ENCODE results near the gene SERINC5.

DNA sequence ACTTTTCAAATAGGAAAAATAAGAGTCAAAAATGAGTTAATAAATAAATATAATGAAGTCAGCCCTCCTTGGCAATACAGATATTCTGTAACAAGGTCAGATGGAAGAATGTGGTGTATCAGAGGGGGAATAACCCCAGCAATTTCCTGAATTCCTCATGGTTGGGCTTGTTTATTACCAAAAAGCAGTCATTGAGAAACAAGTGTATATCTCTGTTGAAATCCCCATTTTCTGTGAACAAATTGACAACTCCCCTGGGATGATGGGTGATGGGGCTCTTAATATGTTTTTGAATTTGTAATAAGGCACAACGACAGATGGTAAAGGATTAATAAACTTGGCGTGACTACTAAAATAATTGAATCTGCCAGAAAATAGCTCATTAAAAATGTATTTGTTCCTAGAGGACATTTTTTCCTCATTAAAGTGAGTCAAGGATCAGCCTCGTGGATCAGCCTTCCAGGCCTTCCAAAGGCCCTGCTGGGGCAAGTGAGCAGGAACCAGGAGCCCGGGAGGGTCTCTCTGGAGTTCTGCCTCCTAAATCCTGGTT lies 186.5 kb downstream of the SERINC5 start:
- no peak for TF ChIP-seq EZH2 (IDR thresholded peaks at IDR 0.05; ENCODE audit: borderline replicate concordance, low read depth, low read length, severe bottlenecking)
- TF ChIP-seq POLR2A (IDR thresholded peaks at IDR 0.05; ENCODE audit: low read depth, low read length), result no peak
- TF ChIP-seq, protein P1, sequence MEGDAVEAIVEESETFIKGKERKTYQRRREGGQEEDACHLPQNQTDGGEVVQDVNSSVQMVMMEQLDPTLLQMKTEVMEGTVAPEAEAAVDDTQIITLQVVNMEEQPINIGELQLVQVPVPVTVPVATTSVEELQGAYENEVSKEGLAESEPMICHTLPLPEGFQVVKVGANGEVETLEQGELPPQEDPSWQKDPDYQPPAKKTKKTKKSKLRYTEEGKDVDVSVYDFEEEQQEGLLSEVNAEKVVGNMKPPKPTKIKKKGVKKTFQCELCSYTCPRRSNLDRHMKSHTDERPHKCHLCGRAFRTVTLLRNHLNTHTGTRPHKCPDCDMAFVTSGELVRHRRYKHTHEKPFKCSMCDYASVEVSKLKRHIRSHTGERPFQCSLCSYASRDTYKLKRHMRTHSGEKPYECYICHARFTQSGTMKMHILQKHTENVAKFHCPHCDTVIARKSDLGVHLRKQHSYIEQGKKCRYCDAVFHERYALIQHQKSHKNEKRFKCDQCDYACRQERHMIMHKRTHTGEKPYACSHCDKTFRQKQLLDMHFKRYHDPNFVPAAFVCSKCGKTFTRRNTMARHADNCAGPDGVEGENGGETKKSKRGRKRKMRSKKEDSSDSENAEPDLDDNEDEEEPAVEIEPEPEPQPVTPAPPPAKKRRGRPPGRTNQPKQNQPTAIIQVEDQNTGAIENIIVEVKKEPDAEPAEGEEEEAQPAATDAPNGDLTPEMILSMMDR (IDR thresholded peaks at IDR 0.05; ENCODE audit: extremely low read depth in 1 of 2, insufficient read depth in 1 of 2, low read depth in 1 of 2, low read length in 2 of 2), result no peak
- TF ChIP-seq POLR2AphosphoS5 (IDR thresholded peaks at IDR 0.05; ENCODE audit: insufficient read depth, low read depth, low read length), result no peak
- TF ChIP-seq, protein P2, sequence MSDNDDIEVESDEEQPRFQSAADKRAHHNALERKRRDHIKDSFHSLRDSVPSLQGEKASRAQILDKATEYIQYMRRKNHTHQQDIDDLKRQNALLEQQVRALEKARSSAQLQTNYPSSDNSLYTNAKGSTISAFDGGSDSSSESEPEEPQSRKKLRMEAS (IDR thresholded peaks at IDR 0.05; ENCODE audit: insufficient read depth, insufficient read length), result no peak
- no peak for TF ChIP-seq GATA2 (IDR thresholded peaks at IDR 0.05; ENCODE audit: insufficient read depth, insufficient read length, low read depth, low read length)

All from endothelial cell of umbilical vein (primary cell).